Uterus (tissue), 2 donors: ENCODE measurements around the gene XXYLT1.

ENCODE experiments used
- POLR2A ChIP-seq, 2 donors: fragments of 450-650 bp; IDR thresholded peaks; one replicate each; pipeline ENCODE4 v1.6.1; 2016; ENCODE audit warnings: antibody characterized with exemption in 2 of 2, mild to moderate bottlenecking in 1 of 2, moderate library complexity in 1 of 2
- TF ChIP-seq, protein P1 (sequence below), 4 experiments: fragments of 200-600 bp in 2 of 4; fragments of 450-650 bp in 2 of 4; sonication (generic) in 2 of 4; IDR thresholded peaks; one replicate each; pipeline ENCODE4 v1.5.1; 2016 to 2019; ENCODE audit warnings: antibody characterized with exemption in 4 of 4, mild to moderate bottlenecking in 2 of 4, moderate library complexity in 1 of 4

DNA sequence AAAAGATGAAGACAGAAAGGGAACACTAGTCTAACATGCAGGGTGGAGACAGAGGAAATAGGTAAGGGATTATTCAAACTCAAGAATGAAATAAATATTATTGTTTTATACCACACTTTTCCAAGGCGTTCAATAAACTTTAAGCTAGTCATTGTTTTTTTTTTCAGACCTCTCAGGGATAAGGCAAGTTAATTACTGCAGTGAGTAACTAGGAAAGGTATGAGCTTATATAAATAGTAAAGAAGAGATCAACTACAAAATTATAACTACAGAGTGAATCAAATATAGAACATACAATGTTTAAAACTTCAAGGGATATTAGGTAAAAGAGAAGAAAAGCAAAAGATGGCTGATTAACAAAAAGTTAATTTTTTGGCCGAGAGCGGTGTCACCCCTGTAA is 31.5 kb upstream of the XXYLT1 start:
- no peak for TF ChIP-seq POLR2A (IDR thresholded peaks at IDR 0.05)
- TF ChIP-seq, protein P1, sequence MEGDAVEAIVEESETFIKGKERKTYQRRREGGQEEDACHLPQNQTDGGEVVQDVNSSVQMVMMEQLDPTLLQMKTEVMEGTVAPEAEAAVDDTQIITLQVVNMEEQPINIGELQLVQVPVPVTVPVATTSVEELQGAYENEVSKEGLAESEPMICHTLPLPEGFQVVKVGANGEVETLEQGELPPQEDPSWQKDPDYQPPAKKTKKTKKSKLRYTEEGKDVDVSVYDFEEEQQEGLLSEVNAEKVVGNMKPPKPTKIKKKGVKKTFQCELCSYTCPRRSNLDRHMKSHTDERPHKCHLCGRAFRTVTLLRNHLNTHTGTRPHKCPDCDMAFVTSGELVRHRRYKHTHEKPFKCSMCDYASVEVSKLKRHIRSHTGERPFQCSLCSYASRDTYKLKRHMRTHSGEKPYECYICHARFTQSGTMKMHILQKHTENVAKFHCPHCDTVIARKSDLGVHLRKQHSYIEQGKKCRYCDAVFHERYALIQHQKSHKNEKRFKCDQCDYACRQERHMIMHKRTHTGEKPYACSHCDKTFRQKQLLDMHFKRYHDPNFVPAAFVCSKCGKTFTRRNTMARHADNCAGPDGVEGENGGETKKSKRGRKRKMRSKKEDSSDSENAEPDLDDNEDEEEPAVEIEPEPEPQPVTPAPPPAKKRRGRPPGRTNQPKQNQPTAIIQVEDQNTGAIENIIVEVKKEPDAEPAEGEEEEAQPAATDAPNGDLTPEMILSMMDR (IDR thresholded peaks at IDR 0.05) = no peak
